ENCODE measurements around the gene ZNF213.
"Not testable (repeated sequence)": the region's sequence is repeated elsewhere in the genome, so short reads cannot be mapped to it uniquely, and the experiment has no call there.

The ZNF213 gene

GRCh38 chr16:3170440-3171180, 35.8 kb downstream of the ZNF213 start:
- no peak for DNase-seq (ENCODE audit: low read depth, low spot score)

- DNase-seq (ENCODE audit: low read depth, low spot score) = no peak
Observed at GRCh38 chr16:3171181-3171854, 36.5 kb downstream of the ZNF213 start.

DNA sequence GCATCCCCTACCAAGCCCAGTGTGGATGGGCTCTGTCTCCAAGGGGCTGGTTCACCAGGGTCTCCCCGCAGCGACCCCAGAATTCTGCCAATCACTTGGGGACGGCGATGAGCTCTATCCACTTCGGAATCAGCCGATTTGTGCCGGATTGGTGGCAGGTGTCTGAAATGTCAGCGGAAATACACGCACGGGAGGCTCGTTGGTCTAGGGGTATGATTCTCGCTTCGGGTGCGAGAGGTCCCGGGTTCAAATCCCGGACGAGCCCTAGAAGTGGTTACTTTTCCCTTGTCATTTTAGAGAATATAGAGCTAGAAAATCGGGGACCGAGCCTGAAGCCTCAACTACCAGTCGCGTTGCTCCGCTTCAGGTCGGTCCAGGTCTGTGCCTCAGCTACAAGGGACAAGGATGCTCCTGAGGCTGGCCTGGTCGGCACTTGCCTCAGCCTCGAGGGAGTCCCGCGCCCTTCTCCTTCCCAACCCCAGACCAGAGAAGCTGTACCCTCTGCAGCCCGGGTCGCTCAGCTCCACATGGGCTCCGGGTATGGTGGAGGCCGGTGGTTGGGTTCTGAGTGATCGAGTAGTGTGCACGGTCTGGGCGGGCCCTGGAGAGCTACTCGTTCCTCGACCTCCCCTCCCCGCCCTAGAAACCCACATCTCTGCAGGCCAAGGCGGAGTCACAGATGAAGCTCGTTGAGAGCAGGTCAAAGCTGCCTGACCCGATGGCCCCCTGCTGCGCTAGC, 37.2 kb downstream of the ZNF213 start:
- DNase-seq (ENCODE audit: low read depth, low spot score) = no peak

DNA sequence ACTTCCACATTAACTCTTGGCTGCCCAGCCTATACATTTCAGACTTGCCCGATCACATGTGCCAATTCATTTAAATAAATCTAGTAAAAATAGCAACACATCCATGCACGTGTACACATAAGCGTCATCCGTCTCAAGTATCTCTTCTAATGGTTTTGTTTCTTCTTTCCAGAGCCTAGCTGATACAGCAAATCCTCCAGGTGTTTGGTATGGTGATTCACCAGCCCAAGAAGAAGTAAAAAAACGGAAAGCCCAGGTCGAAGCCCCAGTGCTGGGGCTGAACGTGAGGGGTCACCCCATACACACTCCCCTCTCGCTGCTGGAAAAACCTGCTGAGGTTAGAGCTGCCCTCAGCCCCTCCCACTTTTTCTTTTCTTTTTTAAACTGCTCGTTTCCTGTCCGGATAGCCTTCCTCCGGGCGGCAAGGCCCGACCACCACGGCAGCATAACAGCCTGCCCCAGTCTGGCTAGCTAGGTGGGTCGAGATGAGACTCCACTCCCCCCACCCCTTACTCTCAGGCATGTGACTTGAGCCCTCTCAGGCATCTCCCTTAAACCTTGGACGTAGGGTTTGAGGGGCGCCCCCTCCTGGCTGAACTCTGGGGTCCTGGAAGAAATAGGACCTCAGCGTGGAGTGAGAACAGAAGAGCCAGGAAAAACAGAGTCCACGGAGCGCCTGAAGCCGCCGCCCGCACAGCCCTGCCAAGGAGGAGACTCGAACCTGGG, 39.2 kb downstream of the ZNF213 start:
- DNase-seq (ENCODE audit: low read depth, low spot score) = no peak

DNA sequence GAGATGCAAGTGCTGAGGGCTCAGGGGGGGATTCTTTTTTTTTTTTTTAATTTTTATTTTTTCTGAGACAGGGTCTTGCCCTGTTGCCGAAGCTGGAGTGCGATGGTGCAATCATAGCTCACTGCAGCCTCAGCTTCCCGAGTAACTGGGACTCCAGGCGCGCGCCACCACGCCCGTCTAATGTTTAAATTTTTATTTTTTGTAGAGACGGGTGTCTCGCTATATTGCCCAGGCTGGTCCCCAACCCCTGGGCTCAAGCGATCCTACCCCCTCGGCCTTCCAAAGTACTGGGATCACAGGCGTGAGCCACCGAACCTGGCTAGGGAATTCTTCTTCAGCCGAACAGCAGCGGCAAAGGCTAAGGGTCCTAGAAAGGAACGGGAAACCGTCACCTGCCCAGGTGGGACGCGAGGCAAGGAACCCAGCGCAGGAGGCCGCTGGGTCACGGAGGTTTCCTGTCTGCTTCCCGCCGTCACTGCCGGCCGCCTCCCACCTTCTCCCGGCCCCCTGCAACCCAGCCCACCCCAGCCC, 39.9 kb downstream of the ZNF213 start:
- DNase-seq (ENCODE audit: low read depth, low spot score) = no peak

- no peak for DNase-seq (ENCODE audit: low read depth, low spot score)
Observed at GRCh38 chr16:3175157-3176093, 40.6 kb downstream of the ZNF213 start.

DNA sequence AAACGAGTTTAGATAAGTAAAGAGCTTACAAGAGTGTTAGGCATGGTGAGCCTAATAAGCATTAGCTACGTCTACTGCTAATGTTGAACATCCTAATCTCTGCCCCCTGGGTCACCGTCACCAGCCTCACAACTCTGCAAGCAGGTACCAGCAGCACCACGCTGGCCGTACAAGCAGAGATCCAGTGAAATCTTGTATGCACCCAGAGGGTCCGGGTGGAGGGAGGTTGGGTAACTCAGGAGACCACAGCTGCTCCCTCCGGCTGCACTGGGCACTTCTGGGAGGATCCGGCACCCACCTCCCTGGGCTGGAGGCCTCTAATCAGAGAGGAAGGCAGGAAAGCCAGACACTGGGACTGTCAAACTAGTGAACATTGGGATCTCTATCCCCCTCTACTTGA, 44.8 kb downstream of the ZNF213 start:
- no peak for DNase-seq (ENCODE audit: low read depth, low spot score)

DNA sequence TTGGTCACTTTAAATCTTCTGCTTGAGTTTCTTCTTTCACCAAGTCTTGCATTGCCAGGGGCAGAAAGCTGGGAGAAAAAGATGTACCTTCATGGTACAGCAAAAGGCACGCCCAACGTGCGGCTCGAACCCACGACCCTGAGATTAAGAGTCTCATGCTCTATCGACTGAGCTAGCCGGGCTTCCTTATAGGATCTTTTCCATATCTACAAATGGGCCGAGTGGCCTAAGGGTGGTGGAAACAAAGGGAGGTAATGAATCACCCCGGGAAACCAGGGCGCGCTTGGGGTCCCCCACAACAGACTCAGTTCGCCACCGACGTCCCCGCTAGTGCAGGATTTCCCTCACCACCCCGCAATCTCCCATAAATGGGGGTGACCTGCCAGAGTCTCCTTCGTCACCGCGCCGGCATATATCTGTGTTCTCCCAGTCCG, 45.6 kb downstream of the ZNF213 start:
- no peak for DNase-seq (ENCODE audit: low read depth, low spot score)

GRCh38 chr16:3182293-3182607, 47.4 kb downstream of the ZNF213 start:
- not testable (repeated sequence) for DNase-seq (ENCODE audit: low read depth, low spot score)

DNA sequence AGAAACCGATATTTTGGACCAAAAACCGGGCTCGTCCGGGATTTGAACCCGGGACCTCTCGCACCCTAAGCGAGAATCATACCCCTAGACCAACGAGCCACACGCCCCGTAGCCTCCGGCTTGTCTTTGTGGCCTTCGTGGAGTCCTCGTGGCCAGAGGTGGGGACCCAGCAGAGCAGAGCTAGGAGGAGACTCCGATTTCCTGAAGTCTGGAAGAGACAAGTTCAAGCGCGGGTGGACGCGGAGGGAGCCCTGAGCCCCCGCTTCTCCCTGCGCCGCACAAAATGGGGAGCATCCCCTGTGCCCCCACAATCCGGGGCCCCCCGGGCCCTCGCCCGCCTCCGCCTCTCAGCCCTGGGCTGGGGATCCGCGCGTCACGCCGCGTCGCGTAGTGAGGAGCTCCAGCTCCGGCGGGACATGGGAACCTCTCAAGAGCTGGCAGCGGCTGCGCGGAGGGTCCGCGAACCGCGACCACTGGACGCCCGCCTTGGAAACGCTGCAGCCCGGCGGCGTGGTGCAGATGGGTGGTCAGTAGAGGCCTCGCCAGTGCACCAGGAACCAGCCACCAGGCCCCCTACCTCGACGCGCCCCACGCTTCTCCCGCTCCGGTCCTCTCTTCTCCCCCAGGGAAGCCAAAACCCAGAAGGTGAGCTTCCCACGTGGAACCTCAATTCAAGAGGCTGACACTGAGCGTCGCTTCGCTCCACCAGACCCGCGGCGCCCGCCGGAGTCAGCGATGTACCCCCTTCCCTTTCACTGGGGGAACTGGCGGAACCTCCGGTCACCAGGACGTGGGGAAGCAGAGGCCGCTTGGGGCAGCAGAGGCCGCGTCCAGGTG, 48.0 kb downstream of the ZNF213 start:
- no peak for DNase-seq (ENCODE audit: low read depth, low spot score)

DNA sequence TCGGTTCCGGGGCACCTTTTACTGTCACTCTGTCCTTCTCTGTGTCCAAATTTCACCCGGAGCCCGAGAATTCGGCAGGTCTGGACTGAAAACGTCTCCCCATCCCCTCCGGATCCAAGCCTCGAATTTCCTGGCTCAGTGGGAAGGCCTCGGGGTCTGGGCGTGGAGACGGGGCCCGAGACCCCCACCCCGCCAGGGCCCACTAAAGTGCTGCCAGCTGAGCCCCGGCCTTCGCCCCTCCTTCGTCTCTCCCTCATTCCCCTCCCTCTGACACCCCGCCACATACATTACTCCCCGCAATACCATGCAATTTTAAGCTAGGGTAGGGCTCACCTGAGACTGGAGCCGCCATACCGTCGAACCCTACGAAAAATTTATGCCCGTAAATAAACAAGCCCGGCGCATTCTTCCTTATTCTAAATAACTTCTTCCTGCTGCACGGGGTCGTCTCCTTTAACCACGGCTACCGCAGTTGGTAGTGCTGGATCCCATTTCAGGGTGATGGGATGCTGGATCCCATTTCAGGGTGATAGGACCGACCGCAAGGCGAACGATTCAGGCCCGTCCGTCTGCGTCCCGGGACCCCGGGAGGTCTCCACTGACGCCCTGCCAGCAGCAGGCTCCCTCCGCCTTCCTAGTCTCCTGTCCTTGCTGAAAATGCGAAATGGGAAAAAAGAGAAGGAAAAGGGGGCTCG, 48.8 kb downstream of the ZNF213 start:
- no peak for DNase-seq (ENCODE audit: low read depth, low spot score)

DNA sequence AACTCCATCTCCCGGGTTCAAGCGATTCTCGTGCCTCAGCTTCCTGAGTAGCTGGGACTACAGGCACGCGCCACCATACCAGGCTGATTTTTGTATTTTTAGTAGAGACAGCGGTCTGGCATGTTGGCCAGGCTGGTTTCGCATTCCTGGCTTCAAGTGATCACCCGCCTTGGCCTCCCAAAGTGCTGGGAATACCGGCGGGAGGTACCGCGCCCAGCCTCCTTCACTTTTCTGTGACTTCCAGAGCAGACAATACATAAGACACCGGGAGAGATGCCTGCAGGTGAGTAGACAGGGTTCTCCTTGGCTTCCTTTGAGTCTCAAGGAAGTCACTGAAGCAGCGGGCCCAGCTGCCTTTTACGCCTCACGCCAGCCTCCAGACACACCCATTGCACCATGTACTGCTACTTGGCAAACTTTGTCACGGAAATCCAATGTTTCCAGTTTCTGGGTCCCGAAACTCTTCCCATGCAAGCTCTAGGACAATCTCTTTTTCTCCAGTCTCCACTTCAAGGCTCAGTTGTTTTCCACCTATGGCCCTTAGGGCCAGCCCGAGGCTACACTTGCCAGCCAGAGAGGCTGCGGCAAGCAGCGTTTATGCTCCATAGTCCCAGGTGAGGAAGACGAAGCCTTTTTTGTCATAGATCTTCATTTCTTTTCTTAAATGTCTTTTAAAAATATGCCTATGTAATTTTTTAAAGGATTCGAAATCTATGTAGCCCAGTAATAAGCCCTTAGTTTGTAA, 52.3 kb downstream of the ZNF213 start:
- DNase-seq (ENCODE audit: low read depth, low spot score) = no peak

DNA sequence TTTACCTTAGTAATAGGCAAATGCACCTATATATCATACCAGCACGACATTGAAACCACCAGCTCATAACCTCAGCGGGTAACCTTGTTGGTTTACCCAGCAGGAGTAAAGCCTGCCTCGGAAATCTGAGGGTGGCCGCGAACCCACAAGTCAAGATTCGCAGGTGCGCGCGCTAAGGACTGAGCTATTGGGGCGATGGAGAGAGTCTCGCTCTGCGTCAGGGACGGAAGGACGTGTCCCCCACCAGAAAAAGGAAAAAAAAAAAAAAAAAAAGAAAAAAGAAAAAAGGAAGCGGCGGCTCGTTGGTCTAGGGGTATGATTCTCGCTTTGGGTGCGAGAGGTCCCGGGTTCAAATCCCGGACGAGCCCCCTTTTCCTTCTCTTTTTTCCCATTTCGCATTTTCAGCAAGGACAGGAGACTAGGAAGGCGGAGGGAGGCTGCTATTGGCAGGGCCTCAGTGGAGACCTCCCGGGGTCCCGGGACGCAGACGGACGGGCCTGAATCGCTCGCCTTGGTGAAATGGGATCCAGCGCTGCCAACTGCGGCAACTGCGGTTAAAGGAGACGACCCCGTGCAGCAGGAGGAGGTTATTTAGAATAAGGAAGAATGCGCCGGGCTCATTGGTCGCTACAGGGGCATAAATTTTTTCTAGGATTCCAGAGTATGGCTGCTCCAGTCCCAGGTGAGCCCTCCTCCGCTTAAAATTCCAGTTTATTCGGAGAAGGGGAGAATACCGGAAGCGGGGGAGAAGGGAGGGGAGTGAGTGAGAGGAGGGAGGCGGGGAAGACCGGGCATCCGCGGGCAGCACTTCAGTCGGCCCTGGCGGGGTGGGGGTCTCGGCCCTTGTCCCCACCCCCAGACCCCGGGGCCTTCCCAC, 53.2 kb downstream of the ZNF213 start, which contains the start of gene OR1F1:
TSS of gene OR1F1 (plus strand) at position 407 of the 877 bp plus-strand sequence.
- no peak for DNase-seq (ENCODE audit: low read depth, low spot score)

GRCh38 chr16:3188675-3188924, 53.8 kb downstream of the ZNF213 start:
- no peak for DNase-seq (ENCODE audit: low read depth, low spot score)

- DNase-seq (ENCODE audit: low read depth, low spot score) = no peak
Observed at GRCh38 chr16:3188925-3189825, 54.3 kb downstream of the ZNF213 start.

DNA sequence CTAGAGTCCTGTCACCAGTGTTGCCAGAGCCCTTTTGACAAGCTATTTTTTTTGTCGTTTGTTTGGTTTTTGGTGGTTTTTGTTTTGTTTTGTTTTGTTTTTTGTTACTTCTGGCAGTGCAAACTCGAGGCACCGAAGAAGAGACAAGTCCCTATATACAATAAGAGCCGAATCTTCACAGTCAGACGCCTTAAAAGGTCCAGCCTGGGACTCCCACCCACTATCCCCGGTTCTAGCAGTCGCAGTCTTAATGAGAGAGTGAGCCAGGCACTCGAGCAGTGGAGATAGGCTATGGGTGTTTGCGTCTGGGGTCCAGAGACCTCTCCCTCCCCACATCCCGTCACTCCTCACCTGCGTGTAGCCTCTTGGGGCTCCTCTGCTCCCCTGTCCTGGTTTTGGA, 55.0 kb downstream of the ZNF213 start:
- DNase-seq (ENCODE audit: low read depth, low spot score) = no peak

DNA sequence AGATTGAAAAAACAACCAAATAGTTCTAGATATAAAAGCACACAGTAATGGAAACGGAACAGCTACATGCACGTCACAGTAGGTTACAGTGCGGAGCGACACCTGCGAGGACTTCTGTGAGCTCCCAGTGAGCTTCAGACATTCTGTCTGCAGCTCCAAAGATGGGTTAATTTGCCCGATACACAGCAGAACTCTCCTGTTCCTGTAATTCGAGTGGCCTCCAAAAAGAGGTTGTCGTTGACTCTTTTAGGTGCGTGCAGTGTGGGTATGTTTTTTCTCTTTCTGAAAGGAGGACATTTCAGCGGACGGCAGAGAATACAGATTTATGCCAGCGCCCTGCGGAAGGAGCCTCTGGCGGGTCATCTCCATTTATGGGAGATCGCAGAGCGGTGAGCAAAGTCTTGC, 56.1 kb downstream of the ZNF213 start:
- DNase-seq (ENCODE audit: low read depth, low spot score) = no peak

Measured in smooth muscle cell of the brain vasculature (primary cell).